Measurements from ENCODE around the gene FEN1. TPM values are rescaled to one million over a fixed set of nuclear protein-coding genes. Genes with fewer than 3 reads are reported as not detected.

Gene FEN1
- total RNA-seq, 4 donors from 2014 or later: 11.4 to 38.1 (median 23.5) TPM

DNA sequence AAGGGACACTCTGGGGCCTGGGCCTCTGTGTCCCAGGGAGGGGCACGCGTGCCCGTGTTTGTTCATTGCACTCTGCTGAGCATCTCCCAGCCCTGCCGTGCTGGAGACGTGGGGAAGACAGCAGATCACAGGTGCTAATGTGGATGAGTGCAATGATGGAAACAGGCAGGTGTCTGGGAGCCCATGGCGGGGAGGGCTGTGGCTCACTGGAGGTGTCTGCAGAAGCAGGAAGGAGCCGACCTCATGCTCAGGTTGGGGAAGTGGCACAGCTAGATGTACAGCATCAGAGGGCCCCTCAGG lies 8.3 kb upstream of the FEN1 start:
- intact Hi-C loops (cut with DNase I): no loop called here
- H3K27ac ChIP-seq: no peak overlapping the region
- 73 to 87% methylated on average over 3 to 5 of the region's 7 CpGs for WGBS, 2 donors
- H3K4me3 ChIP-seq: no peak overlapping the region
- H3K27me3 ChIP-seq: no peaks in the 10 kb centered on the region
- peaks cover 0 to 11% (median 0%) of the 10 kb centered on the region in 3 donors for H3K4me1 ChIP-seq
- TF ChIP-seq POLR2A (IDR thresholded peaks at IDR 0.05) (no peak), CTCF (IDR thresholded peaks at IDR 0.05) (no peak)
- no peak for DNase-seq
- no peaks in the 10 kb centered on the region for H3K9me3 ChIP-seq
- H3K36me3 ChIP-seq: peaks cover 0 to 73% (median 33%) of the 10 kb centered on the region in 3 donors

GRCh38 chr11:61785837-61786402 lies 6.8 kb upstream of the FEN1 start:
- Histone ChIP-seq H3K4me1 (peaks cover 0 to 12% (median 0%) of the 10 kb centered on the region in 3 donors), H3K27ac (no peak overlapping the region), H3K27me3 (no peaks in the 10 kb centered on the region), H3K9me3 (no peaks in the 10 kb centered on the region), H3K4me3 (no peak overlapping the region), H3K36me3 (peaks cover 0 to 84% (median 43%) of the 10 kb centered on the region in 3 donors)
- intact Hi-C loops (cut with DNase I): no loop called here
- no peak for TF ChIP-seq POLR2A (IDR thresholded peaks at IDR 0.05)
- no peak for TF ChIP-seq CTCF (IDR thresholded peaks at IDR 0.05)
- WGBS, 2 donors: 90 to 100% methylated on average over 3 to 6 of the region's 11 CpGs
- DNase-seq: no peak

DNA sequence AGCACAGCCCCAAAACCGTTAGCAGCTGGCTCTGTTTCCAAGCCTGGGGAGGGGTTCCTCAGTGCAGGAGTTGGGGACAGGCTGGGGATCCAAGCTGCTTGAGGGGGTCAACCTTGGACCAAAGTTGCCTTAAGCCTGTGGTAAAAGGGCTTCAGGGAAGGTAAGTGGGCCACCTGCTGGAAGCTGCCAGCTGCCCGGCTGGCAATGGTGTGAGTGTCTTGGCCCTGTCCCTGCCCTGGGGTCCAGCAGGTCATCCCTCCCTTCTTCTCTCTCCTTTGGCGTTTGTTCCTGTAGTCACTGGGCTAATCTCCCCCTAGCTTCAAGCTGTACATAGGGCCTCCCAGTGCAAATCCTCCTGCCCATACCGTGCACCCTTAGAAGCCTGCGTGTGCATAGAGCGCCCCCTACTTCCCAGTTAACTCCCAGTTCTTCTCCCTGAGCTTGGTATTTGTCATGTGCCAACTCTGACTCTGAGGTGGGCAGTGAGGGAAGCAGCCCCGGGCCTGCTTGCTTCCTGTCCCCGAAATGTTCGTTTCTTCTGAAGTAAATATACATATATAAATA lies 4.7 kb upstream of the FEN1 start:
- no peak overlapping the region for H3K27ac ChIP-seq
- no peak overlapping the region for H3K4me3 ChIP-seq
- no peaks in the 10 kb centered on the region for H3K27me3 ChIP-seq
- intact Hi-C loops (cut with DNase I): no loop called here
- H3K9me3 ChIP-seq: no peaks in the 10 kb centered on the region
- DNase-seq: no peak
- H3K36me3 ChIP-seq: peaks cover 0 to 76% (median 43%) of the 10 kb centered on the region in 3 donors
- peaks cover 6 to 25% (median 10%) of the 10 kb centered on the region in 3 donors for H3K4me1 ChIP-seq
- no peak for TF ChIP-seq POLR2A (IDR thresholded peaks at IDR 0.05)
- TF ChIP-seq CTCF (IDR thresholded peaks at IDR 0.05): peak in 3 of 6 experiments; percentile 14 to 55 (median 42)
- WGBS, 2 donors: 64% methylated on average over 7 to 8 of the region's 9 CpGs

DNA sequence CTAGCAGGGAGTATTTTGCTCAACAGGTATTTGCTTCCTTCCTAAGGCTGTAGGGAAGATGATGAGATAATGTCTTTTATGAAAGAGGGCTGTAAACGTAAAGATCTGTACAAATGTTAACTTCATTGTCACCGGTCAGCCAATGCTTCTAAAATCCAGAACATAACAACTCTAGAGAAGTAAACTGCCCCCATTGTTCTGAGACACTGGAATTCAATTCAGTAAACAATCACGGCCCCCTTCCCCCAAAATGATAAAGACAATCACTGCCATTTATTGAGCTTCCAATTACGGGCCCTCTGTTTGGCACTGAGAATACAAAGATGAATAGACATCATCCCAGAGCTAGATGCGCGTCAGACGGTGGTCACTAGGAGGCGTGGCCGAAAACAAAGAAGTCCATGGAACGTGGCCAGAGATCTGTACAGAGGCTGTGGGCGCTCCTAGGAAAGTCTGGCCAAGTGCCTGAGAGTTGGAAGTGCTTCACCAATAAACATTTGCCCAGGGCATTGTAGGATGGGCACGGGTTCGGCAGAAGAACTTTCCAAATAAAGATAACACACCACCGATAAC lies 888 bp upstream of the FEN1 start:
- Histone ChIP-seq H3K27me3 (no peaks in the 10 kb centered on the region), H3K9me3 (no peaks in the 10 kb centered on the region), H3K36me3 (peaks cover 0 to 49% (median 30%) of the 10 kb centered on the region in 3 donors), H3K27ac (peak overlapping the region; percentile 89 to 99 (median 95)), H3K4me3 (peak overlapping the region; percentile 49 to 89 (median 76)), H3K4me1 (peaks cover 12 to 37% (median 20%) of the 10 kb centered on the region in 3 donors)
- TF ChIP-seq CTCF (IDR thresholded peaks at IDR 0.05) (no peak), POLR2A (IDR thresholded peaks at IDR 0.05) (no peak)
- DNase-seq: no peak
- 2 to 3% methylated on average over 9 to 13 of the region's 14 CpGs for WGBS, 2 donors
- intact Hi-C loops (cut with DNase I): loop anchor here (10.0 kb wide), 1 partner anchor 313 kb away; no protein-coding TSS in a partner anchor
